Brain microvascular endothelial cell (primary cell): Measurements from ENCODE around the gene CUX1.

Experiments used
- DNase-seq: peaks from one replicate; pipeline ENCODE4 v3.0.0-alpha.2; 2020
- H3K27ac ChIP-seq: fragments of 250-450 bp; sonication (Bioruptor Pico); 2 replicates; pipeline ENCODE4 v1.5.1; 2020; ENCODE audit warnings: mild to moderate bottlenecking, moderate library complexity
- H3K27me3 ChIP-seq: fragments of 250-450 bp; sonication (Bioruptor Pico); replicated peaks from 2 replicates; pipeline ENCODE4 v1.5.1; 2020; ENCODE audit warnings: mild to moderate bottlenecking
- H3K36me3 ChIP-seq: fragments of 250-450 bp; sonication (Bioruptor Pico); replicated peaks from 2 replicates; pipeline ENCODE4 v1.5.1; 2020; ENCODE audit warnings: mild to moderate bottlenecking
- H3K4me3 ChIP-seq: 2 replicates; pipeline ENCODE4 v1.5.1; 2011; ENCODE audit warnings: low read depth, mild to moderate bottlenecking, control low read depth, low read length, moderate library complexity
- in situ Hi-C: cut with HindIII; loops from 2 replicates; pipeline ENCODE4 v1.10.0; 2017; ENCODE audit warnings: low sequenced_read_pairs, low pct_ligation_motif_present
- TF ChIP-seq, protein P1 (sequence below): IDR thresholded peaks from 2 replicates; pipeline ENCODE4 v1.5.1; 2011; ENCODE audit warnings: low read depth, mild to moderate bottlenecking, moderate library complexity, low read length, control low read depth, inconsistent platforms; ENCODE audit errors: missing control alignments

Gene CUX1

DNA sequence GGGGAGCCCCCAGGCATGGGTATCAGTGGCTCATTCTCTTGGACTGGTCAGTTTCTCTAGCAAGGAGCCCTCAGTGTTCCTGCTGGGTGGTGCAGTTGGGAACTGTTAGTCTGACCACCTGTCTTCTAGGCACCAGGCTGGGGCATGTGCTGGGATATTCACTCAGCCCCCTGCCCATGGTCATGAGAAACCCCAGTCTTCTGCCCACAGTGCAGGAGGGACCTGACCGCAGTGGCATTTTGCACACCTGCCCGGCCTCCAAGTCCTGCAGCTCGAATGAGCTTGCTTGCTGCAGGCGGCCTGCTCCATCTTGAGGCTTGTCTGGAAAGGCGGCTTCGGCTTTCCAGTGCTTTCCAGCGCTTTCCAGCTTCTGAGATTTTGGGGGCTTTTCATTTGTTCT, 36.3 kb downstream of the CUX1 start:
- in situ Hi-C loops: no loop called here
- TF ChIP-seq, protein P1, sequence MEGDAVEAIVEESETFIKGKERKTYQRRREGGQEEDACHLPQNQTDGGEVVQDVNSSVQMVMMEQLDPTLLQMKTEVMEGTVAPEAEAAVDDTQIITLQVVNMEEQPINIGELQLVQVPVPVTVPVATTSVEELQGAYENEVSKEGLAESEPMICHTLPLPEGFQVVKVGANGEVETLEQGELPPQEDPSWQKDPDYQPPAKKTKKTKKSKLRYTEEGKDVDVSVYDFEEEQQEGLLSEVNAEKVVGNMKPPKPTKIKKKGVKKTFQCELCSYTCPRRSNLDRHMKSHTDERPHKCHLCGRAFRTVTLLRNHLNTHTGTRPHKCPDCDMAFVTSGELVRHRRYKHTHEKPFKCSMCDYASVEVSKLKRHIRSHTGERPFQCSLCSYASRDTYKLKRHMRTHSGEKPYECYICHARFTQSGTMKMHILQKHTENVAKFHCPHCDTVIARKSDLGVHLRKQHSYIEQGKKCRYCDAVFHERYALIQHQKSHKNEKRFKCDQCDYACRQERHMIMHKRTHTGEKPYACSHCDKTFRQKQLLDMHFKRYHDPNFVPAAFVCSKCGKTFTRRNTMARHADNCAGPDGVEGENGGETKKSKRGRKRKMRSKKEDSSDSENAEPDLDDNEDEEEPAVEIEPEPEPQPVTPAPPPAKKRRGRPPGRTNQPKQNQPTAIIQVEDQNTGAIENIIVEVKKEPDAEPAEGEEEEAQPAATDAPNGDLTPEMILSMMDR: no peak
- H3K4me3 ChIP-seq: no peak overlapping the region
- no peaks in the 10 kb centered on the region for H3K36me3 ChIP-seq
- DNase-seq: no peak
- H3K27ac ChIP-seq: no peak overlapping the region
- H3K27me3 ChIP-seq: no peaks in the 10 kb centered on the region

DNA sequence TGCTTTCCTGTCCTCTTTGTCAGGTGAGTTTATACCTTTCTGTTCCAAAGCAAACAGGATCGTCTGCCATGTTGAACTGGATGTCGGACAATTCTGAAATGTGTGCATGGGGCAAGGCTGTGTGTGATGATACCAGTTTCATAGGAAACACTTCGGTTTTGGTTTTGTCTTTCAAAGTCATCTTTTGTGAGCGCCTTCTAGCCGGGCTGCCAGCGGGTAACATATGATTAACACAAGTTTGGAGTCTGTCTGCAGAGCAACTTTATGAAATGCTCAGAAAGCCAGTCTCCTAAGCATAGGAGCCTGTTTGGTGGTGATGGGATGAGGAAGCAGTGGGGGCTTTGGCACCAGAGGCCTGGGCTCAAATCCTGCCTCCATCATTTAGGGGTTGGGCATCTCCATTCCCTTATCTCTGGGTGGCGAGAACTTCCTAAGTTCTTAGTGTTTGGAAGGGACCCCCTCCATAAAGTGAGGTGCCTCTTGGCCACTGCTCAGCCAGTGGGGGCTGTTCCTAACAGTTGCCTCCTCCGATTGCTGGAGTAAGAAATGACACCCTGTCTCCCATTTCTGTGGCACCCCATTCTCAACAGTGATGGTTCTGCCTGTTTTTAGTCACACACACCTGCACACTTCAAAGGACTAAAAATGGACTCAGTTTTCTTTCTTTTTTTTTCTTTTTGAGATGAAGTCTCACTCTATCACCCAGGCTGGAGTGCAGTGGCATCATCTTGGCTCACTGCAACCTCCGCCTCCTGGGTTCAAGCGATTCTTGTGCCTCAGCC, 36.8 kb downstream of the CUX1 start:
- no peak overlapping the region for H3K27ac ChIP-seq
- in situ Hi-C loops: no loop called here

DNA sequence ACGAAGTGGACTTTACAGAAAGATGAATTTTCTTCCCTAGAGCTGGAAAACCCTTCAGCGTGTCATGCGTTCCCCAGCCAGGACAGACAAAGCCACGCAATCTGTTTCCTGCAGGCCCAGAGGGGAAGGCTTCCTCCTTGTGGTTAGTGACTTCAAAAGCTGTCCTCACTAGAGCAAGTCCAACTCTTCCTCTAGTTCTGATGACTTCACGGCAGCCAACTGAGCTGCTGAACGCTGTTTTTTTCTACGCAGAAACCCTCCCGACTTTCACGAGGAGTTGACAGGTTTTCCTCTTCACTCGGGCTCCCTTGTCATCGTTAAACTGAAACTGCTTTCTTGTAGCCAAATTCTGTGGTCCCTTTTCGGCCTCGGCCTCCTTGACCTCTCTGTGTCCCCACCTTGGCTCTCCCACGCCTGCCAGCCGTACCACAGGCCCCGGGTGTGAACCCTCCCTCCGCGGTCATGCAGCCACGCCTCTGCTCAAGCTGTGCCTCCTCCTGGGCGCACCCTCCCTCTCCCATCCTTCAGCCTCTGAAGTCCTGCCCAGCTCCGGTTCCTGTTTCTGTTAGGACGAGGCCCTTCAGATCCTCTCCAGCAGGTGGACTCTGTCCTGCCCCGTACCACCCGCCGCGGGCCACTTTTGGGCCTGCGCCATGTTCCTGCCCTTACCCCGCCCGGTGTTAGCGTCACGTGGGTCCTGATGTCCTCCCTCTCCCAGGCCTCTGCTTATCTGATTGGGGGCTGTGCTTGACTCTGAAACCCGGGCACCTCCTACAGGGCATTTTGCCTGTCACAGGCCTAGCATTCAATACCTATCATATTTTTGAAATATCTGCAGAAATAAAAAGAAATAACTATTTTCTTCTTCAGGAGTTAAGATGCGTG, 39.3 kb downstream of the CUX1 start:
- peak overlapping the region; percentile 69 for H3K27ac ChIP-seq
- TF ChIP-seq, protein P1: peak; percentile 45
- peak; percentile 58 for DNase-seq
- no peaks in the 10 kb centered on the region for H3K36me3 ChIP-seq
- peak overlapping the region; percentile 33 for H3K4me3 ChIP-seq
- in situ Hi-C loops: no loop called here
- H3K27me3 ChIP-seq: no peaks in the 10 kb centered on the region

More for the DNA sequence above, 36.8 kb downstream of the CUX1 start:
- Histone ChIP-seq H3K4me3 (no peak overlapping the region), H3K27me3 (no peaks in the 10 kb centered on the region), H3K36me3 (no peaks in the 10 kb centered on the region)
- TF ChIP-seq, protein P1: no peak
- no peak for DNase-seq

DNA sequence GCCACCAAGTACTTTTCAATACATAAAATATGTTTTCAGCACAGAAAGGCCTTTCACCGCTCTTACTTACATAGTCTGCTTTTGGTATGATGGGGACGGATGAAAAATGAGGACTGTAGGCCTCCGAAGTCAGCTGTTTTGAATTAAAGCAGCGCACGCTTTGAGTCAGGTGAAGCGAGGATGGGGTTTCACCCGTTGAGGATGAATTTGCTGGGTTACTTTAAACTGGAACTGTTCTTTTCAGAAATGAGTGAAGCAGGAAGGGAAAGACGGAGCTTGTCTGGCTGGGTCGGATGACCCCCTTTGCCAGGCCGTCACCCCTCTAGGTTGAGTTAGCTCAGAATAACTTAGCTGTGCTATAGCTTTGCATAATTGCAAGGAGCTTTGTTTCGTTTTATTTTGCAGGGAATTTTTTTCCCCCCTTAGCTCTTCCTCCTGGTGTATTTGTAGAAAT, 40.0 kb downstream of the CUX1 start:
- in situ Hi-C loops: no loop called here
- H3K27ac ChIP-seq: no peak overlapping the region
- H3K27me3 ChIP-seq: no peaks in the 10 kb centered on the region
- no peak overlapping the region for H3K4me3 ChIP-seq
- no peaks in the 10 kb centered on the region for H3K36me3 ChIP-seq
- TF ChIP-seq, protein P1: no peak
- no peak for DNase-seq

DNA sequence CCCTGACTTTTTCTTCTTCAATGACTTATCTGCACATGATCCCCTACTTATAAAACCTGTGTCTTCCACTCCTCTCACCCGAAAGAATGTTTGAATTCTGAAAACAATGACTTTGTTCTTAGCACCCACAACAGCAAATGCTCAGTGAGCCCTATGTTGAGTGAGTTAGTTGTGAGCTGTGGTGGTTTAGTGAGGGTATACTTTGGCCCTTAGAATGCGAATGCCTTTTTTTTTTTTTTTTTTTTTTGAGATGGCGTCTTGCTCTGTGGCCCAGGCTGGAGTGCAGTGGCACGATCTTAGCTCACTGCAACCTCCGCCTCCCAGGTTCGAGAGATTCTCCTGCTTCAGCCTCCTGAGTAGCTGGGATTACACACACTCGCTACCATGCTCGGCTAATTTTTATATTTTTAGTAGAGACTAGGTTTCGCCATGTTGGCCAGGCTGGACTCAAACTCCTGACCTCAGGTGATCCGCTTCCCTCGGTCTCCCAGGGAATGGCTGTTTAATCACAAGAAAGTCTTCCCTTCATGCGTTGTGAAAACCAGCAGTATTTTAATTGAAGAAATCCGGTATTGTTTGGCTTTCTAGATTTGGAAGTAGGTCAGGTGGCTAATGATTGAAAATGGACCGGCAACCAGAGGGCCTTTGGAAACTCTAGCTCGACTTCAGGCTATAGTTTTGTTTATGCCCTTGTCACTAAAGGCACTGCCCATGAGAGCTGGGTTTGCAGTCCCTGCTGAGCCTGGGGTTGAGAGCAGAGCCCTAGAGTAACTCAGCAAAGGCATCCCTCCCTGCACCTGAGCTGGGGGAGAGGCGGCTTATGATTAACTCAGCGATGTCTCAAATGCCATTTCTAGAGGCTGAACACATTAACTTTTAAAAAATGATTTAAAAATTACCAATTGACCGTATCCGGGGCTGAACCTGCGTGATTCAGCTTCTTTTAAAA, 41.3 kb downstream of the CUX1 start:
- no peak for DNase-seq
- TF ChIP-seq, protein P1: no peak
- no peaks in the 10 kb centered on the region for H3K36me3 ChIP-seq
- no peak overlapping the region for H3K27ac ChIP-seq
- H3K27me3 ChIP-seq: no peaks in the 10 kb centered on the region
- H3K4me3 ChIP-seq: no peak overlapping the region
- in situ Hi-C loops: no loop called here
